MM.1S (cell line): Measurements from ENCODE around the gene SLC8B1.

Experiments used
- EZH2 ChIP-seq: fragments of 300-600 bp; sonication (generic); optimal IDR thresholded peaks from 2 replicates; pipeline ENCODE3; 2017; ENCODE audit warnings: low read depth, mild to moderate bottlenecking, antibody characterized with exemption, low read length, mixed read lengths
- EZH2phosphoT487 ChIP-seq: fragments of 300-600 bp; sonication (generic); IDR thresholded peaks from 2 replicates; pipeline ENCODE4 v1.6.1; 2018; ENCODE audit warnings: antibody characterized with exemption, low read length
- TF ChIP-seq, protein P1 (sequence below): fragments of 300-600 bp; sonication (generic); IDR thresholded peaks from 2 replicates; pipeline ENCODE4 v1.5.1; 2016; ENCODE audit warnings: antibody characterized with exemption, low read length, mixed read lengths

DNA sequence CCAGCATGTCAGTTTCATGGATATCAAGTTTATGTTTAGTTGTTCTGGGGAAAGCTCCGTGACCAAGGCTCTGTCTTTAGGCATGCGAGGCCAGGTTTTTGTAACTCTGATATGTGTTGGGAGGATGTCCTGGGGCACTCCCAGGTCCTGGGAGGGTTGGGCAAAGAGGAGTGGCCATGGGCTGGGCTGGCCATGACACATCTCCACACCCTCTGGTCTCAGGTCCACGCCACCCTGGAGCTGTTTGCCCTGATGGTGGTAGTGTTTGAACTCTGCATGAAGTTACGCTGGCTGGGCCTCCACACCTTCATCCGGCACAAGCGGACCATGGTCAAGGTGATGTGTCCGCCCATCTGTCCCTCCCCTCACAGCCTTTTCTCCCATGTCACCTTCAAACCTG is 67.3 kb downstream of the SLC8B1 start:
- TF ChIP-seq, protein P1, sequence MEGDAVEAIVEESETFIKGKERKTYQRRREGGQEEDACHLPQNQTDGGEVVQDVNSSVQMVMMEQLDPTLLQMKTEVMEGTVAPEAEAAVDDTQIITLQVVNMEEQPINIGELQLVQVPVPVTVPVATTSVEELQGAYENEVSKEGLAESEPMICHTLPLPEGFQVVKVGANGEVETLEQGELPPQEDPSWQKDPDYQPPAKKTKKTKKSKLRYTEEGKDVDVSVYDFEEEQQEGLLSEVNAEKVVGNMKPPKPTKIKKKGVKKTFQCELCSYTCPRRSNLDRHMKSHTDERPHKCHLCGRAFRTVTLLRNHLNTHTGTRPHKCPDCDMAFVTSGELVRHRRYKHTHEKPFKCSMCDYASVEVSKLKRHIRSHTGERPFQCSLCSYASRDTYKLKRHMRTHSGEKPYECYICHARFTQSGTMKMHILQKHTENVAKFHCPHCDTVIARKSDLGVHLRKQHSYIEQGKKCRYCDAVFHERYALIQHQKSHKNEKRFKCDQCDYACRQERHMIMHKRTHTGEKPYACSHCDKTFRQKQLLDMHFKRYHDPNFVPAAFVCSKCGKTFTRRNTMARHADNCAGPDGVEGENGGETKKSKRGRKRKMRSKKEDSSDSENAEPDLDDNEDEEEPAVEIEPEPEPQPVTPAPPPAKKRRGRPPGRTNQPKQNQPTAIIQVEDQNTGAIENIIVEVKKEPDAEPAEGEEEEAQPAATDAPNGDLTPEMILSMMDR = no peak
- no peak for TF ChIP-seq EZH2
- TF ChIP-seq EZH2phosphoT487 = no peak
